Neural cell (in vitro differentiated cells): ENCODE measurements around the gene TBC1D32. TPM values are rescaled to one million over a fixed set of nuclear protein-coding genes. Genes with fewer than 3 reads are reported as not detected.

ENCODE experiments used
- H2AFZ ChIP-seq: fragments of 200-600, 300-800 bp; sonication (generic), shearing (Covaris generic); 2 replicates; pipeline ENCODE4 v1.6.0; 2014; ENCODE audit warnings: low read depth, mild to moderate bottlenecking, antibody characterized with exemption, low read length, moderate library complexity
- H3F3A ChIP-seq: fragments of 200-600 bp; shearing (Covaris generic); 2 replicates; pipeline ENCODE4 v1.6.1; 2016; ENCODE audit warnings: mild to moderate bottlenecking, moderate library complexity, mixed read lengths, antibody characterized with exemption, low read length; ENCODE audit not compliant: insufficient read depth, poor library complexity, severe bottlenecking
- H3K27ac ChIP-seq: fragments of 200-600, 300-800 bp; sonication (generic), shearing (Covaris generic); 2 replicates; pipeline ENCODE4 v1.5.1; 2014; ENCODE audit warnings: mild to moderate bottlenecking, low read length, moderate library complexity
- H3K27me3 ChIP-seq: fragments of 300-800, 200-600 bp; sonication (generic), shearing (Covaris generic); 2 replicates; pipeline ENCODE4 v1.6.0; 2014; ENCODE audit warnings: mild to moderate bottlenecking, low read depth, low read length, moderate library complexity; ENCODE audit not compliant: insufficient read depth
- H3K36me3 ChIP-seq: fragments of 300-800, 200-600 bp; sonication (generic), shearing (Covaris generic); 2 replicates; pipeline ENCODE4 v1.5.1; 2014; ENCODE audit warnings: mild to moderate bottlenecking, antibody characterized with exemption, low read length, moderate library complexity; ENCODE audit not compliant: insufficient read depth
- H3K4me2 ChIP-seq: fragments of 300-800, 200-600 bp; sonication (generic), shearing (Covaris generic); 2 replicates; pipeline ENCODE4 v1.6.0; 2014; ENCODE audit warnings: mild to moderate bottlenecking, low read length
- H3K4me3 ChIP-seq: fragments of 300-800, 200-600 bp; sonication (generic), shearing (Covaris generic); 2 replicates; pipeline ENCODE4 v1.5.1; 2014; ENCODE audit warnings: mild to moderate bottlenecking, low read length, moderate library complexity
- H3K79me2 ChIP-seq: fragments of 200-600 bp; shearing (Covaris generic); replicated peaks from 2 replicates; pipeline ENCODE4 v1.6.0; 2014; ENCODE audit warnings: mild to moderate bottlenecking, low read length, moderate library complexity; ENCODE audit not compliant: insufficient read depth
- H3K9ac ChIP-seq: fragments of 300-800, 200-600 bp; sonication (generic), shearing (Covaris generic); 2 replicates; pipeline ENCODE4 v1.6.1; 2016; ENCODE audit warnings: mild to moderate bottlenecking, low read length, mixed read lengths
- H3K9me2 ChIP-seq: fragments of 200-600 bp; shearing (Covaris generic); 2 replicates; pipeline ENCODE4 v1.6.1; 2016; ENCODE audit warnings: mild to moderate bottlenecking, low read length, mixed read lengths; ENCODE audit not compliant: insufficient read depth
- H3K9me3 ChIP-seq: fragments of 200-600, 300-800 bp; sonication (generic), shearing (Covaris generic); 2 replicates; pipeline ENCODE4 v1.6.1; 2016; ENCODE audit warnings: mild to moderate bottlenecking, mixed run types, low read length, moderate library complexity, mixed read lengths
- H4K20me1 ChIP-seq: fragments of 200-600 bp; shearing (Covaris generic); 2 replicates; pipeline ENCODE4 v1.6.1; 2016; ENCODE audit warnings: mild to moderate bottlenecking, mixed run types; ENCODE audit not compliant: insufficient read depth
- EP300 ChIP-seq: fragments of 450-650 bp; conservative IDR thresholded peaks from 2 replicates; pipeline ENCODE4 v1.6.1; 2014; ENCODE audit warnings: antibody characterized with exemption, mild to moderate bottlenecking, moderate library complexity; ENCODE audit not compliant: poor library complexity, severe bottlenecking
- EZH2 ChIP-seq: fragments of 200-600, 300-800 bp; shearing (Covaris generic), sonication (generic); IDR thresholded peaks from 2 replicates; pipeline ENCODE4 v1.6.1; 2014; ENCODE audit warnings: antibody characterized with exemption, low read length, borderline replicate concordance, mild to moderate bottlenecking; ENCODE audit not compliant: insufficient read depth, poor library complexity, severe bottlenecking
- MXI1 ChIP-seq: fragments of 450-650 bp; conservative IDR thresholded peaks from 2 replicates; pipeline ENCODE4 v1.6.1; 2014; ENCODE audit warnings: antibody characterized with exemption, mild to moderate bottlenecking; ENCODE audit not compliant: poor library complexity, severe bottlenecking
- POLR2AphosphoS5 ChIP-seq: IDR thresholded peaks from 2 replicates; pipeline ENCODE4 v1.6.1; 2012
- RAD21 ChIP-seq: fragments of 450-650 bp; conservative IDR thresholded peaks from 2 replicates; pipeline ENCODE4 v1.6.1; 2014; ENCODE audit warnings: antibody characterized with exemption, mild to moderate bottlenecking, moderate library complexity
- SMC3 ChIP-seq: fragments of 450-650 bp; conservative IDR thresholded peaks from 2 replicates; pipeline ENCODE4 v1.6.1; 2014; ENCODE audit warnings: antibody characterized with exemption, mild to moderate bottlenecking, moderate library complexity; ENCODE audit not compliant: poor library complexity
- TAF1 ChIP-seq: IDR thresholded peaks from 2 replicates; pipeline ENCODE4 v1.6.1; 2012; ENCODE audit warnings: low read depth
- polyA plus RNA-seq: library from polyadenylated mRNA; depleted of rRNA; stranded (reverse); fragments of >200 nt; gene quantifications from 2 replicates; pipeline ENCODE4 v1.2.3, GENCODE V29; 2014
- TF ChIP-seq, protein P1 (sequence below): IDR thresholded peaks from 2 replicates; pipeline ENCODE4 v1.6.1; 2012; ENCODE audit warnings: borderline replicate concordance
- TF ChIP-seq, protein P2 (sequence below): fragments of 450-650 bp; IDR thresholded peaks from 2 replicates; pipeline ENCODE4 v1.5.1; 2014; ENCODE audit warnings: antibody characterized with exemption, mild to moderate bottlenecking, moderate library complexity; ENCODE audit not compliant: poor library complexity, severe bottlenecking

The TBC1D32 gene
- polyA plus RNA-seq, 1 donor from 2014 or later: 33.2 TPM

DNA sequence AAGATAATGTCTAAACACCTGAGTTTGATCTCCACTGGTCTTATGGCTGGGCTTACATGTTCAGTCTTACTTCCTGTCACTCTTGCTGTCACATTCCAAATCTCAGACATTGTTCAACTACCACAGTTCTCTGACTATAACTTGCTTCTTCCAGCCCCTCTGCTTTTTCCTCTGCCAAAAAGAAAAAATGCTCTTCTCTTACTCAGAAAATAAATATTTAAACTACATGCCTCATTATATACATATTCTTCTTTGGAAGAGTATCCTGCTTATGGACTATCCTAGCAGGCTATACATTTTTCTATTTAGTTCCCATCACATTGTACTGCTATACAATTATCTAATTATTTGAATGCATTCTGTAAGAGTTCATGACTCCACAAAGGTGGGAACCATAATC is 175.4 kb downstream of the TBC1D32 start:
- H3K4me3 ChIP-seq: no peak overlapping the region
- H3K79me2 ChIP-seq: no peaks in the 10 kb centered on the region
- H3K36me3 ChIP-seq: no peaks in the 10 kb centered on the region
- no peaks in the 10 kb centered on the region for H4K20me1 ChIP-seq
- TF ChIP-seq, protein P1, sequence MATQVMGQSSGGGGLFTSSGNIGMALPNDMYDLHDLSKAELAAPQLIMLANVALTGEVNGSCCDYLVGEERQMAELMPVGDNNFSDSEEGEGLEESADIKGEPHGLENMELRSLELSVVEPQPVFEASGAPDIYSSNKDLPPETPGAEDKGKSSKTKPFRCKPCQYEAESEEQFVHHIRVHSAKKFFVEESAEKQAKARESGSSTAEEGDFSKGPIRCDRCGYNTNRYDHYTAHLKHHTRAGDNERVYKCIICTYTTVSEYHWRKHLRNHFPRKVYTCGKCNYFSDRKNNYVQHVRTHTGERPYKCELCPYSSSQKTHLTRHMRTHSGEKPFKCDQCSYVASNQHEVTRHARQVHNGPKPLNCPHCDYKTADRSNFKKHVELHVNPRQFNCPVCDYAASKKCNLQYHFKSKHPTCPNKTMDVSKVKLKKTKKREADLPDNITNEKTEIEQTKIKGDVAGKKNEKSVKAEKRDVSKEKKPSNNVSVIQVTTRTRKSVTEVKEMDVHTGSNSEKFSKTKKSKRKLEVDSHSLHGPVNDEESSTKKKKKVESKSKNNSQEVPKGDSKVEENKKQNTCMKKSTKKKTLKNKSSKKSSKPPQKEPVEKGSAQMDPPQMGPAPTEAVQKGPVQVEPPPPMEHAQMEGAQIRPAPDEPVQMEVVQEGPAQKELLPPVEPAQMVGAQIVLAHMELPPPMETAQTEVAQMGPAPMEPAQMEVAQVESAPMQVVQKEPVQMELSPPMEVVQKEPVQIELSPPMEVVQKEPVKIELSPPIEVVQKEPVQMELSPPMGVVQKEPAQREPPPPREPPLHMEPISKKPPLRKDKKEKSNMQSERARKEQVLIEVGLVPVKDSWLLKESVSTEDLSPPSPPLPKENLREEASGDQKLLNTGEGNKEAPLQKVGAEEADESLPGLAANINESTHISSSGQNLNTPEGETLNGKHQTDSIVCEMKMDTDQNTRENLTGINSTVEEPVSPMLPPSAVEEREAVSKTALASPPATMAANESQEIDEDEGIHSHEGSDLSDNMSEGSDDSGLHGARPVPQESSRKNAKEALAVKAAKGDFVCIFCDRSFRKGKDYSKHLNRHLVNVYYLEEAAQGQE: no peak
- TF ChIP-seq MXI1 (no peak), EP300 (no peak), POLR2AphosphoS5 (no peak), EZH2 (no peak), SMC3 (no peak), RAD21 (no peak), TAF1 (no peak)
- TF ChIP-seq, protein P2, sequence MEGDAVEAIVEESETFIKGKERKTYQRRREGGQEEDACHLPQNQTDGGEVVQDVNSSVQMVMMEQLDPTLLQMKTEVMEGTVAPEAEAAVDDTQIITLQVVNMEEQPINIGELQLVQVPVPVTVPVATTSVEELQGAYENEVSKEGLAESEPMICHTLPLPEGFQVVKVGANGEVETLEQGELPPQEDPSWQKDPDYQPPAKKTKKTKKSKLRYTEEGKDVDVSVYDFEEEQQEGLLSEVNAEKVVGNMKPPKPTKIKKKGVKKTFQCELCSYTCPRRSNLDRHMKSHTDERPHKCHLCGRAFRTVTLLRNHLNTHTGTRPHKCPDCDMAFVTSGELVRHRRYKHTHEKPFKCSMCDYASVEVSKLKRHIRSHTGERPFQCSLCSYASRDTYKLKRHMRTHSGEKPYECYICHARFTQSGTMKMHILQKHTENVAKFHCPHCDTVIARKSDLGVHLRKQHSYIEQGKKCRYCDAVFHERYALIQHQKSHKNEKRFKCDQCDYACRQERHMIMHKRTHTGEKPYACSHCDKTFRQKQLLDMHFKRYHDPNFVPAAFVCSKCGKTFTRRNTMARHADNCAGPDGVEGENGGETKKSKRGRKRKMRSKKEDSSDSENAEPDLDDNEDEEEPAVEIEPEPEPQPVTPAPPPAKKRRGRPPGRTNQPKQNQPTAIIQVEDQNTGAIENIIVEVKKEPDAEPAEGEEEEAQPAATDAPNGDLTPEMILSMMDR: no peak
- no peak overlapping the region for H3K9ac ChIP-seq
- H3K9me3 ChIP-seq: peaks cover 7% of the 10 kb centered on the region
- H2AFZ ChIP-seq: no peak overlapping the region
- H3F3A ChIP-seq: no peaks in the 10 kb centered on the region
- no peaks in the 10 kb centered on the region for H3K9me2 ChIP-seq
- H3K27me3 ChIP-seq: no peaks in the 10 kb centered on the region
- no peak overlapping the region for H3K4me2 ChIP-seq
- no peak overlapping the region for H3K27ac ChIP-seq

DNA sequence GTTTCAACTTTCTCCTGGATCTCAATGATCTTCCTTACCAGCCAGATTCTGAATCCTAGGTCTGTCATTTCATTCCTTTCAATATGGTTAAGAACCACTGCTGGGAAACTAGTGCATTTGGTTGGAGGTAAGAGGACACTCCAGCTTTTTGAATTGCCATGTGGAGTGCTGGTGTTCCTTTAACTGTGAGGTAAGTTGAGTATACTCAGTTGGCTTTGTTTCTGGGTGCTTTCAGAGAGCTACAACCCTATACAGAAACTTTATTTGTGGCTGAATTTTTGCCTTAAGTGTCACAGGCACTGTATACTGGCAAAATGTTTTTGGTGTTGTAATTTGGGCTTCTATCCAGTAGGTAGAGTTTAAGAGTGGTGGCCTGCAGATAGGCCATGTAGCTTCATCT is 175.8 kb downstream of the TBC1D32 start:
- Histone ChIP-seq H4K20me1 (no peaks in the 10 kb centered on the region), H3K4me2 (no peak overlapping the region), H3K4me3 (no peak overlapping the region), H3F3A (no peaks in the 10 kb centered on the region), H2AFZ (no peak overlapping the region), H3K9ac (no peak overlapping the region), H3K9me3 (peaks cover 7% of the 10 kb centered on the region), H3K79me2 (no peaks in the 10 kb centered on the region), H3K36me3 (no peaks in the 10 kb centered on the region), H3K27ac (no peak overlapping the region), H3K27me3 (no peaks in the 10 kb centered on the region), H3K9me2 (no peaks in the 10 kb centered on the region)
- no peak for TF ChIP-seq EP300
- TF ChIP-seq, protein P1: no peak
- TF ChIP-seq TAF1: no peak
- no peak for TF ChIP-seq MXI1
- TF ChIP-seq, protein P2: no peak
- no peak for TF ChIP-seq RAD21
- TF ChIP-seq SMC3: no peak
- no peak for TF ChIP-seq EZH2
- TF ChIP-seq POLR2AphosphoS5: no peak
